IPS DF 19.7 (cell line): ENCODE results near the gene USP8.

Source experiments
- DNase-seq: peaks from one replicate; pipeline ENCODE4 v3.0.0-alpha.2; 2013; ENCODE audit warnings: low read depth, low spot score

The USP8 gene

DNA sequence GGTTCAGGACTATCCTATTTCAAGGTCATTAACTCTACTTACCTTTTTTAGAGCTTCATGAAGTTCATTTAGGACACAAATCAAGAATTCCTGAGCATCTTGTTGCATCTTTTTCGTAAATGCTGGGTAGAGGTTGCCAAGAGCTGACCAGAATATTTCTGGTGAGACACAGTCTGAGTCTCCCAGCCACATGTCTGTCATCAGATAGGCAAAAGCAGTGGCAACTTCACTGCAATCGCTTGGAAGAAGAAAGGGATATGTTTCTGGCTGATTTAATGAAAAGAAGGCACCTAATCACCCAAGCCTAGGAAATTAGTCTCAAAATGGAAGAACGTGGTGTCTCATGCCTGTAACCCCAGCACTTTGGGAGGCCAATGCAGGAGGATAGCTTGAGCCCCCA, 119.4 kb downstream of the USP8 start:
- no peak for DNase-seq

- no peak for DNase-seq
Measured at GRCh38 chr15:50544368-50544767, 120.2 kb downstream of the USP8 start.

DNA sequence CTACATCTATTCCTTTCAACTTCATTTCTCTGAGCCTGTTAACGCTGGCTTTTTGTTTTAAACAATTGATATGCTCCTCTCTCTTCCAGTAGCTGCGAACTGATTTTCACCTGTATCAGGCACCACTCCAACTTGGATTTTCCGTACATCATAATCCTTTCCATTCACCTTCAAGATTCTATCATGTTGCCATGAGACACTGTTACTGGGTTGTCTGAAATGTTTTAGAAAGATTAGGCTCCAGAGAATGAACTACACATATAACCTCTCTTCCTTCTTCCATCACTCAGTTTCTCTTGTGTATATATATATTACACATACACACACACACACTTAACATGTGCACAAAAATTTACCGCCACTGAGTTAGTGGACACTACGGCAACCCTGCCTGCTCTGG, 122.4 kb downstream of the USP8 start, which contains the start of gene USP50:
TSS of gene USP50 (minus strand) at position 101 of the 400 bp plus-strand sequence. CDS start 141 bp downstream, outside the sequence.
- DNase-seq, result no peak

DNA sequence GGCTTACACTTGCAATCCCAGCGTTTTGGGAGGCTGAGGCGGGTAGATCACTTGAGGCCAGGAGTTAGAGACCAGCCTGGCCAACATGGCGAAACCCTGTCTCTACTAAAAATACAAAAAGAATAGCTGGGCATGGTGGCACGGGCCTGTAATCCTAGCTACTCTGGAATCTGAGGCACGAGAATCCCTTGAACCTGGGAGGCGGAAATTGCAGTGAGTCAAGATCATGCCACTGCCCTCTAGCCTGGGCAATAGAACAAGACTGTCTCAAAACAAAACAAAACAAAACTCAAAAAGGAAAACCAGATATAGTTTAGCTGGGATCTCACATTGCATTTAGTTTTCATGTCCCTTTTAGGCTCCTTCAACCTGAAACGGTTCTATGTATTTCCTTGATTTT, 125.1 kb downstream of the USP8 start:
- no peak for DNase-seq

DNA sequence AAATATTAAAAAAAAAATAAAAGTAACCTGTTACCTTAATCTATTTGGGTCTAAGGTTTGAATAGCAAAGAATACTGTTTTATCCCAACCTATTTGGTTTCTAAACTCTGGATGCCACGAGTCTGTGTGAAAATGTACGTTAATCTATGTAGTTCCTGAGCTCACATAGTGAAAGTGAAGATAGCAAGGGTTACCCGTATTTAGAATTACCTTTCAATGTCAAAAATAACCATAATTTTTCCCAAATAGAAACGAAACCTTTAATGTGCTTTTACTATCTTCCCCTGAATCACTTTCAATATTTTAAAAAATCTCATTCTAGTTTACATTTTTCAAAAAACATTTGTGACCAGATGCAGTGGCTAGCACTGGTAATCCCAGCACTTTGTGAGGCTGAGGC, 128.0 kb downstream of the USP8 start:
- DNase-seq, result no peak

GRCh38 chr15:50556642-50557371, 132.6 kb downstream of the USP8 start:
- DNase-seq, result no peak

DNA sequence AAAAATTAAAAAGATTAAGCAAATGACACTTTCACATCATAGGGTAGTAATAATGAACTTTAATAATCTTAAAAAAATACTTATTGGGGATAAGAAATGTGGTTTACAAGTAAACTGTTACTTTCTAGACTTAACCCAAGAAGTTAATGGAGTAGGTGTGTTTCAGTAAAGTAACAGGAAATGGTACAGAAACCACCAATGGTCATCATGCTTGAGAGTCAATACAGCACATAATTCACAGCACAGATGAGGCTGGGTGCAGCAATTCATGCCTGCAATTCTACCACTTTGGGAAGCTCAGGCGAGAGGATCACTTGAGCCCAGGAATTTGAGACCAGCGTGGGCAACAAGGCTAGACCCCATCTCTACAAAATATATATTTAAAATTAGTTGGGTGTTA, 133.8 kb downstream of the USP8 start:
- DNase-seq, result no peak

GRCh38 chr15:50562735-50563640, 138.8 kb downstream of the USP8 start:
- no peak for DNase-seq

GRCh38 chr15:50563756-50564155, 139.6 kb downstream of the USP8 start:
- no peak for DNase-seq
